ENCODE data around the gene ZMYND11.

Gene ZMYND11

GRCh38 chr10:293636-294035 is 158.4 kb downstream of the ZMYND11 start:
- H3K4me1 ChIP-seq (ENCODE audit: control insufficient read depth, low read length): peaks cover 92% of the 10 kb centered on the region
- no peaks in the 10 kb centered on the region for H4K20me1 ChIP-seq (ENCODE audit: control insufficient read depth, insufficient read depth, low read depth, low read length)
- peaks cover 62% of the 10 kb centered on the region for H3K36me3 ChIP-seq (ENCODE audit: control insufficient read depth, low read length)
- peaks cover 9% of the 10 kb centered on the region; the same call in 1 of the 2 replicates for H3F3A ChIP-seq (ENCODE audit: control insufficient read depth, insufficient read depth)
- TF ChIP-seq CTCF (IDR thresholded peaks at IDR 0.05; ENCODE audit: low read depth, low read length, poor library complexity, severe bottlenecking) (no peak), EZH2phosphoT487 (IDR thresholded peaks at IDR 0.05; ENCODE audit: borderline replicate concordance, low read length) (no peak)
- H3K4me2 ChIP-seq (ENCODE audit: low read length): peak overlapping the region; percentile 74
- no peaks in the 10 kb centered on the region for H3K9me3 ChIP-seq (ENCODE audit: control insufficient read depth, insufficient read depth, low read length)
- H3K27ac ChIP-seq (ENCODE audit: low read depth, low read length): peak overlapping the region; percentile 64
- no peaks in the 10 kb centered on the region for H3K9me2 ChIP-seq (replicated peaks; ENCODE audit: control insufficient read depth, low read length)
- H3K4me3 ChIP-seq (ENCODE audit: low read length): peak overlapping the region; percentile 48
- peaks cover 47% of the 10 kb centered on the region for H3K79me2 ChIP-seq (ENCODE audit: control insufficient read depth, low read length)
- H3K27me3 ChIP-seq (ENCODE audit: control insufficient read depth, low read length): no peaks in the 10 kb centered on the region

- Histone ChIP-seq H3K4me1 (ENCODE audit: control insufficient read depth, low read length) (peaks cover 84% of the 10 kb centered on the region), H3K79me2 (ENCODE audit: control insufficient read depth, low read length) (peaks cover 56% of the 10 kb centered on the region), H3K27ac (ENCODE audit: low read depth, low read length) (no peak overlapping the region), H3K4me2 (ENCODE audit: low read length) (no peak overlapping the region), H3K9me2 (replicated peaks; ENCODE audit: control insufficient read depth, low read length) (no peaks in the 10 kb centered on the region), H3K9me3 (ENCODE audit: control insufficient read depth, insufficient read depth, low read length) (no peaks in the 10 kb centered on the region), H3K36me3 (ENCODE audit: control insufficient read depth, low read length) (peaks cover 58% of the 10 kb centered on the region), H3F3A (ENCODE audit: control insufficient read depth, insufficient read depth) (peaks cover 11% of the 10 kb centered on the region; the same call in 1 of the 2 replicates), H3K27me3 (ENCODE audit: control insufficient read depth, low read length) (no peaks in the 10 kb centered on the region), H4K20me1 (ENCODE audit: control insufficient read depth, insufficient read depth, low read depth, low read length) (no peaks in the 10 kb centered on the region), H3K4me3 (ENCODE audit: low read length) (no peak overlapping the region)
- TF ChIP-seq EZH2phosphoT487 (IDR thresholded peaks at IDR 0.05; ENCODE audit: borderline replicate concordance, low read length) (no peak), CTCF (IDR thresholded peaks at IDR 0.05; ENCODE audit: low read depth, low read length, poor library complexity, severe bottlenecking) (no peak)
Measured at GRCh38 chr10:297567-297966, 162.3 kb downstream of the ZMYND11 start.

- no peaks in the 10 kb centered on the region for H3K9me3 ChIP-seq (ENCODE audit: control insufficient read depth, insufficient read depth, low read length)
- H3K36me3 ChIP-seq (ENCODE audit: control insufficient read depth, low read length): peaks cover 58% of the 10 kb centered on the region
- no peak overlapping the region for H3K4me3 ChIP-seq (ENCODE audit: low read length)
- no peak overlapping the region for H3K27ac ChIP-seq (ENCODE audit: low read depth, low read length)
- H3K9me2 ChIP-seq (replicated peaks; ENCODE audit: control insufficient read depth, low read length): no peaks in the 10 kb centered on the region
- no peak overlapping the region for H3K4me2 ChIP-seq (ENCODE audit: low read length)
- H3F3A ChIP-seq (ENCODE audit: control insufficient read depth, insufficient read depth): peaks cover 11% of the 10 kb centered on the region; the same call in 1 of the 2 replicates
- TF ChIP-seq CTCF (IDR thresholded peaks at IDR 0.05; ENCODE audit: low read depth, low read length, poor library complexity, severe bottlenecking) (no peak), EZH2phosphoT487 (IDR thresholded peaks at IDR 0.05; ENCODE audit: borderline replicate concordance, low read length) (no peak)
- no peaks in the 10 kb centered on the region for H4K20me1 ChIP-seq (ENCODE audit: control insufficient read depth, insufficient read depth, low read depth, low read length)
- no peaks in the 10 kb centered on the region for H3K27me3 ChIP-seq (ENCODE audit: control insufficient read depth, low read length)
- H3K4me1 ChIP-seq (ENCODE audit: control insufficient read depth, low read length): peaks cover 84% of the 10 kb centered on the region
- peaks cover 56% of the 10 kb centered on the region for H3K79me2 ChIP-seq (ENCODE audit: control insufficient read depth, low read length)
Measured at GRCh38 chr10:298033-298432, 162.8 kb downstream of the ZMYND11 start.
